GM12873 (cell line): Measurements from ENCODE around the gene PNPLA2.
A peak's percentile ranks its signal among the peaks of the same experiment; 100 is the strongest.

Source experiments
- CTCF ChIP-seq: IDR thresholded peaks from 2 replicates; pipeline ENCODE4 v1.5.1; 2012; ENCODE audit warnings: low read depth, mild to moderate bottlenecking, moderate library complexity, low read length, control low read depth; ENCODE audit not compliant: insufficient read depth; ENCODE audit errors: missing control alignments

PNPLA2 gene

GRCh38 chr11:794013-794765 lies 24.5 kb upstream of the PNPLA2 start:
- TF ChIP-seq CTCF = no peak

- TF ChIP-seq CTCF = no peak
Observed at GRCh38 chr11:794766-795633, 23.7 kb upstream of the PNPLA2 start.

- no peak for TF ChIP-seq CTCF
Observed at GRCh38 chr11:795634-796564, 22.8 kb upstream of the PNPLA2 start.

- TF ChIP-seq CTCF = no peak
Observed at GRCh38 chr11:796565-797295, 22.0 kb upstream of the PNPLA2 start.

GRCh38 chr11:797296-798092 lies 21.2 kb upstream of the PNPLA2 start:
- no peak for TF ChIP-seq CTCF

- TF ChIP-seq CTCF = peak; percentile 72
Observed at GRCh38 chr11:798093-798713, 20.5 kb upstream of the PNPLA2 start, which contains the start of gene SLC25A22. SLC25A22 (minus strand) TSS chr11:798281; CDS start chr11:795006, 3,275 bp downstream.
